Tibial nerve (tissue), 4 donors: ENCODE measurements around the gene ATPAF2. TPM values are rescaled to one million over a fixed set of nuclear protein-coding genes. Genes with fewer than 3 reads are reported as not detected.

Experiments used
- DNase-seq, 2 donors: peaks; one replicate each; pipeline ENCODE4 v3.0.0-alpha.2; 2019; ENCODE audit warnings: low spot score in 2 of 2
- H3K27ac ChIP-seq, 4 donors: fragments of 200-600 bp; sonication (generic) in 3 of 4; one replicate each; pipeline ENCODE4 v1.5.1; 2017 to 2019; ENCODE audit warnings: mild to moderate bottlenecking in 1 of 4
- H3K27me3 ChIP-seq, 2 donors: fragments of 200-600 bp; sonication (generic) in 1 of 2; one replicate each; pipeline versions ENCODE4 v1.5.1 to v1.6.0; 2017 to 2019
- H3K36me3 ChIP-seq, 3 donors: fragments of 200-600 bp; sonication (generic); one replicate each; pipeline ENCODE4 v1.5.1; 2018 to 2019
- H3K4me1 ChIP-seq, 4 donors: fragments of 200-600 bp; sonication (generic) in 3 of 4; one replicate each; pipeline ENCODE4 v1.5.1; 2017 to 2019
- H3K4me3 ChIP-seq, 4 donors: fragments of 200-600 bp; sonication (generic) in 3 of 4; one replicate each; pipeline ENCODE4 v1.5.1; 2017 to 2019; ENCODE audit warnings: mild to moderate bottlenecking in 1 of 4, moderate library complexity in 1 of 4
- H3K9me3 ChIP-seq, 4 donors: fragments of 200-600 bp; sonication (generic) in 3 of 4; one replicate each; pipeline ENCODE4 v1.5.1; 2017 to 2019
- EP300 ChIP-seq, 2 donors: sonication (generic); formaldehyde crosslinking; IDR thresholded peaks; one replicate each; pipeline ENCODE4 v1.6.1; 2017; ENCODE audit warnings: antibody characterized with exemption in 2 of 2, mild to moderate bottlenecking in 1 of 2
- POLR2A ChIP-seq, 2 donors: fragments of 450-650 bp; IDR thresholded peaks; one replicate each; pipeline ENCODE4 v1.6.1; 2017; ENCODE audit warnings: antibody characterized with exemption in 2 of 2, mild to moderate bottlenecking in 2 of 2, moderate library complexity in 2 of 2
- WGBS, 2 donors: methylation state at CpG; one replicate each; pipeline ENCODE4 v1.1.5; 2018; 5-methylcytosine and 5-hydroxymethylcytosine counted together
- total RNA-seq, 4 donors: library from RNA; depleted of rRNA; stranded (reverse); fragments of >200 nt; gene quantifications; one replicate each; pipeline ENCODE4 v1.1.0, GENCODE V29; 2016
- TF ChIP-seq, protein P1 (sequence below), 5 experiments: fragments of 200-600 bp in 3 of 5; fragments of 450-650 bp in 2 of 5; sonication (generic) in 3 of 5; IDR thresholded peaks; one replicate each; pipeline ENCODE4 v1.5.1; 2016 to 2019; ENCODE audit warnings: antibody characterized with exemption in 5 of 5, mild to moderate bottlenecking in 3 of 5, moderate library complexity in 2 of 5

Gene ATPAF2
- total RNA-seq, 4 donors from 2014 or later, result 24.0 to 43.7 (median 35.5) TPM

DNA sequence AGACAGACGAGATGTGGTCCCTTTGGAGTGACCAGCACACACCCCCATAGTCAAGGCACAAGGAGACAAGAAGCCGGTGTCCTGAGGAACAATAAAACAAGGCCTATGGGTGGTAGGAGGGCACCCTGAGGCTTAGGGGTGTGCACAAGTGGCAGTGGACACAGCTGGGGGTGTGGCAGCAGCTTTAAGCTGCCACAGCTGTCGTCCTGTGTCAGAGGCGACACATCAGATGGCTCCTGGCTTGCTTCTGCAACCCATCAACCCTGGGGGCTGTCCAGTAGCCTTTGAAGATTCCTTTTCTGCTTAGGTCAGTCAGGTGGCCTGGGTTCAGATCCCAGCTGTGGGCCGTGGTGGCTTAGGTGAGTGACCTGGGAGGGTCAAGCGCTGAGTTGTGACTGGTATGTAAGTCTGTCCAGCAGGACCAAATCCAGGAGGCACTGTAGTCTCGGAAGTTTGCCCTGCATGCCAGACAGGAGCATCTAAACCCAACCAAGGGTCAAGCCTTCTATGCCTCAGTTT is 50.5 kb downstream of the ATPAF2 start:
- H3K9me3 ChIP-seq, result no peaks in the 10 kb centered on the region
- H3K27me3 ChIP-seq, result no peaks in the 10 kb centered on the region
- DNase-seq, result no peak
- H3K4me1 ChIP-seq, result no peaks in the 10 kb centered on the region
- H3K27ac ChIP-seq, result no peak overlapping the region
- 72 to 88% methylated on average over 5 to 7 of the region's 7 CpGs for WGBS, 2 donors
- H3K4me3 ChIP-seq, result no peak overlapping the region
- H3K36me3 ChIP-seq, result peaks cover 0 to 28% (median 0%) of the 10 kb centered on the region in 3 donors
- TF ChIP-seq, protein P1, sequence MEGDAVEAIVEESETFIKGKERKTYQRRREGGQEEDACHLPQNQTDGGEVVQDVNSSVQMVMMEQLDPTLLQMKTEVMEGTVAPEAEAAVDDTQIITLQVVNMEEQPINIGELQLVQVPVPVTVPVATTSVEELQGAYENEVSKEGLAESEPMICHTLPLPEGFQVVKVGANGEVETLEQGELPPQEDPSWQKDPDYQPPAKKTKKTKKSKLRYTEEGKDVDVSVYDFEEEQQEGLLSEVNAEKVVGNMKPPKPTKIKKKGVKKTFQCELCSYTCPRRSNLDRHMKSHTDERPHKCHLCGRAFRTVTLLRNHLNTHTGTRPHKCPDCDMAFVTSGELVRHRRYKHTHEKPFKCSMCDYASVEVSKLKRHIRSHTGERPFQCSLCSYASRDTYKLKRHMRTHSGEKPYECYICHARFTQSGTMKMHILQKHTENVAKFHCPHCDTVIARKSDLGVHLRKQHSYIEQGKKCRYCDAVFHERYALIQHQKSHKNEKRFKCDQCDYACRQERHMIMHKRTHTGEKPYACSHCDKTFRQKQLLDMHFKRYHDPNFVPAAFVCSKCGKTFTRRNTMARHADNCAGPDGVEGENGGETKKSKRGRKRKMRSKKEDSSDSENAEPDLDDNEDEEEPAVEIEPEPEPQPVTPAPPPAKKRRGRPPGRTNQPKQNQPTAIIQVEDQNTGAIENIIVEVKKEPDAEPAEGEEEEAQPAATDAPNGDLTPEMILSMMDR (IDR thresholded peaks at IDR 0.05), result no peak
- TF ChIP-seq POLR2A (IDR thresholded peaks at IDR 0.05) (no peak), EP300 (IDR thresholded peaks at IDR 0.05) (no peak)

GRCh38 chr17:17987901-17988300 is 51.1 kb downstream of the ATPAF2 start:
- H3K4me3 ChIP-seq, result no peak overlapping the region
- no peaks in the 10 kb centered on the region for H3K27me3 ChIP-seq
- WGBS, 2 donors, result 80 to 86% methylated on average over 14 of the region's 14 CpGs
- H3K9me3 ChIP-seq, result no peaks in the 10 kb centered on the region
- H3K4me1 ChIP-seq, result no peaks in the 10 kb centered on the region
- no peak overlapping the region for H3K27ac ChIP-seq
- no peak for DNase-seq
- H3K36me3 ChIP-seq, result peaks cover 0 to 27% (median 0%) of the 10 kb centered on the region in 3 donors
- TF ChIP-seq, protein P1 (IDR thresholded peaks at IDR 0.05), result no peak
- no peak for TF ChIP-seq POLR2A (IDR thresholded peaks at IDR 0.05)
- no peak for TF ChIP-seq EP300 (IDR thresholded peaks at IDR 0.05)

- H3K4me1 ChIP-seq, result no peaks in the 10 kb centered on the region
- peaks cover 0 to 25% (median 0%) of the 10 kb centered on the region in 3 donors for H3K36me3 ChIP-seq
- H3K9me3 ChIP-seq, result no peaks in the 10 kb centered on the region
- H3K4me3 ChIP-seq, result no peak overlapping the region
- no peaks in the 10 kb centered on the region for H3K27me3 ChIP-seq
- H3K27ac ChIP-seq, result no peak overlapping the region
- 80 to 85% methylated on average over 7 of the region's 7 CpGs for WGBS, 2 donors
- DNase-seq, result no peak
- TF ChIP-seq POLR2A (IDR thresholded peaks at IDR 0.05) (no peak), EP300 (IDR thresholded peaks at IDR 0.05) (no peak)
- TF ChIP-seq, protein P1 (IDR thresholded peaks at IDR 0.05), result no peak
These were observed 51.6 kb downstream of the ATPAF2 start for GRCh38 chr17:17987187-17987896.

GRCh38 chr17:17985555-17985954 is 53.4 kb downstream of the ATPAF2 start:
- no peaks in the 10 kb centered on the region for H3K4me1 ChIP-seq
- TF ChIP-seq EP300 (IDR thresholded peaks at IDR 0.05) (no peak), POLR2A (IDR thresholded peaks at IDR 0.05) (no peak)
- TF ChIP-seq, protein P1 (IDR thresholded peaks at IDR 0.05), result no peak
- H3K4me3 ChIP-seq, result no peak overlapping the region
- no peak for DNase-seq
- no peak overlapping the region for H3K27ac ChIP-seq
- 67 to 76% methylated on average over 3 of the region's 3 CpGs for WGBS, 2 donors
- H3K9me3 ChIP-seq, result no peaks in the 10 kb centered on the region
- peaks cover 0 to 25% (median 0%) of the 10 kb centered on the region in 3 donors for H3K36me3 ChIP-seq
- no peaks in the 10 kb centered on the region for H3K27me3 ChIP-seq

- WGBS, 2 donors, result 63 to 85% methylated on average over 1 to 2 of the region's 2 CpGs
- Histone ChIP-seq H3K4me1 (no peaks in the 10 kb centered on the region), H3K36me3 (peaks cover 0 to 25% (median 0%) of the 10 kb centered on the region in 3 donors), H3K27me3 (no peaks in the 10 kb centered on the region), H3K9me3 (no peaks in the 10 kb centered on the region), H3K27ac (no peak overlapping the region), H3K4me3 (no peak overlapping the region)
- no peak for DNase-seq
- TF ChIP-seq, protein P1 (IDR thresholded peaks at IDR 0.05), result no peak
- no peak for TF ChIP-seq EP300 (IDR thresholded peaks at IDR 0.05)
- TF ChIP-seq POLR2A (IDR thresholded peaks at IDR 0.05), result no peak
These were observed 53.8 kb downstream of the ATPAF2 start for GRCh38 chr17:17985153-17985552.
